Measurements from ENCODE around the gene SLIT3.

DNA sequence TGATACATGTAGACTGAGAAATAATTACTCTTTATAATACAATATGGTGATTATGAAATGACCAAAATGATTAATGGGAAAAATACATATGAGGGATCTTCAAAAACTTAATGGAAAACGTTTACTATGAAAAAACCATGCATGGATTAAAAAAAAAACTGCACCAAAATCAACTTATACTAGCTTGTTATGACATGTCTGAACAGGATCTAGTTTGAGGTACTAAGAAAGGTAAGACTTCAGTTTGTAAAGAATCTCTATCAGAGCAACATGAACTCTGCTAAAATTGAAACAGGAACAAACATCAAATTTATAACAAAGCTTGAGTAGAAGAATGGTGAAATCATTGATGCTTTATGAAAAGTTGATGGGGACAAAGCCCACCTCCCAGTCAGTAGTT, 178.0 kb downstream of the SLIT3 start:
- no peak for TF ChIP-seq POLR2AphosphoS5 (IDR thresholded peaks at IDR 0.05; ENCODE audit: low read depth, low read length)
- no peak for TF ChIP-seq JUND (IDR thresholded peaks at IDR 0.05)
- no peak for TF ChIP-seq EZH2phosphoT487 (IDR thresholded peaks at IDR 0.05; ENCODE audit: borderline replicate concordance)
- TF ChIP-seq EGR1 (IDR thresholded peaks at IDR 0.05; ENCODE audit: low read depth): no peak
- TF ChIP-seq EZH2 (IDR thresholded peaks at IDR 0.05): no peak
- TF ChIP-seq YY1 (IDR thresholded peaks at IDR 0.05; ENCODE audit: extremely low read depth, insufficient replicate concordance, low read depth, low read length): no peak
- TF ChIP-seq, protein P1, sequence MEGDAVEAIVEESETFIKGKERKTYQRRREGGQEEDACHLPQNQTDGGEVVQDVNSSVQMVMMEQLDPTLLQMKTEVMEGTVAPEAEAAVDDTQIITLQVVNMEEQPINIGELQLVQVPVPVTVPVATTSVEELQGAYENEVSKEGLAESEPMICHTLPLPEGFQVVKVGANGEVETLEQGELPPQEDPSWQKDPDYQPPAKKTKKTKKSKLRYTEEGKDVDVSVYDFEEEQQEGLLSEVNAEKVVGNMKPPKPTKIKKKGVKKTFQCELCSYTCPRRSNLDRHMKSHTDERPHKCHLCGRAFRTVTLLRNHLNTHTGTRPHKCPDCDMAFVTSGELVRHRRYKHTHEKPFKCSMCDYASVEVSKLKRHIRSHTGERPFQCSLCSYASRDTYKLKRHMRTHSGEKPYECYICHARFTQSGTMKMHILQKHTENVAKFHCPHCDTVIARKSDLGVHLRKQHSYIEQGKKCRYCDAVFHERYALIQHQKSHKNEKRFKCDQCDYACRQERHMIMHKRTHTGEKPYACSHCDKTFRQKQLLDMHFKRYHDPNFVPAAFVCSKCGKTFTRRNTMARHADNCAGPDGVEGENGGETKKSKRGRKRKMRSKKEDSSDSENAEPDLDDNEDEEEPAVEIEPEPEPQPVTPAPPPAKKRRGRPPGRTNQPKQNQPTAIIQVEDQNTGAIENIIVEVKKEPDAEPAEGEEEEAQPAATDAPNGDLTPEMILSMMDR (IDR thresholded peaks at IDR 0.05 in 2 of 3, conservative IDR thresholded peaks at IDR 0.05 in 1 of 3; ENCODE audit: borderline replicate concordance in 1 of 3, insufficient read depth in 1 of 3, low read depth in 2 of 3, low read length in 2 of 3): no peak
- no peak for TF ChIP-seq CEBPB (IDR thresholded peaks at IDR 0.05; ENCODE audit: low read depth)

All from HCT116 (cell line).